CD14-positive monocyte (primary cell): ENCODE data around the gene STX11. TPM values are rescaled to one million over a fixed set of nuclear protein-coding genes. Genes with fewer than 3 reads are reported as not detected.

Source experiments
- DNase-seq, 3 donors: peaks; one replicate each; pipeline ENCODE4 v3.0.0-alpha.2; 2011 to 2022
- H2AFZ ChIP-seq: 2 replicates; pipeline ENCODE4 v1.6.0; 2012; ENCODE audit warnings: mild to moderate bottlenecking, low read depth, low read length, inconsistent platforms; ENCODE audit not compliant: insufficient read depth, poor library complexity, severe bottlenecking
- H3K27ac ChIP-seq, 2 donors: 1 replicate in 1 of 2; 2 replicates in 1 of 2; pipeline ENCODE4 v1.5.1; 2012 to 2013; ENCODE audit warnings: low read length in 2 of 2, control low read depth in 1 of 2, inconsistent platforms in 1 of 2, low read depth in 1 of 2, mild to moderate bottlenecking in 1 of 2
- H3K27me3 ChIP-seq, 2 donors: one replicate each; pipeline versions ENCODE4 v1.6.0 to v1.6.1; 2011 to 2013; ENCODE audit warnings: low read length in 2 of 2; ENCODE audit not compliant: control insufficient read depth in 2 of 2, insufficient read depth in 2 of 2
- H3K36me3 ChIP-seq, 2 donors: replicated peaks in 1 of 2; 1 replicate in 1 of 2; 2 replicates in 1 of 2; pipeline versions ENCODE4 v1.5.1 to v1.6.1; 2012 to 2013; ENCODE audit warnings: low read length in 2 of 2, control low read depth in 1 of 2, inconsistent platforms in 1 of 2, mild to moderate bottlenecking in 1 of 2; ENCODE audit not compliant: insufficient read depth in 2 of 2, control insufficient read depth in 1 of 2
- H3K4me1 ChIP-seq, 2 donors: 1 replicate in 1 of 2; 2 replicates in 1 of 2; pipeline versions ENCODE4 v1.5.1 to v1.6.1; 2012 to 2013; ENCODE audit warnings: low read length in 2 of 2, control low read depth in 1 of 2, inconsistent platforms in 1 of 2, mild to moderate bottlenecking in 1 of 2, moderate library complexity in 1 of 2; ENCODE audit not compliant: insufficient read depth in 2 of 2, control insufficient read depth in 1 of 2
- H3K4me2 ChIP-seq: replicated peaks from 2 replicates; pipeline ENCODE3; 2012; ENCODE audit warnings: low read length, moderate library complexity, mild to moderate bottlenecking; ENCODE audit not compliant: poor library complexity, severe bottlenecking; ENCODE audit errors: extremely low read depth
- H3K4me3 ChIP-seq, 3 experiments: fragments of 200-600 bp in 1 of 3; sonication (generic) in 1 of 3; replicated peaks in 1 of 3; 1 replicate in 2 of 3; 2 replicates in 1 of 3; pipeline ENCODE4 v1.5.1; 2011 to 2013; ENCODE audit warnings: low read length in 3 of 3, mild to moderate bottlenecking in 3 of 3, control low read depth in 2 of 3, low read depth in 2 of 3, inconsistent platforms in 1 of 3, moderate library complexity in 1 of 3
- H3K79me2 ChIP-seq: 2 replicates; pipeline ENCODE4 v1.6.0; 2012; ENCODE audit warnings: mild to moderate bottlenecking, control low read depth, inconsistent platforms, low read length, moderate library complexity; ENCODE audit not compliant: insufficient read depth
- H3K9ac ChIP-seq: 2 replicates; pipeline ENCODE4 v1.6.0; 2017; ENCODE audit warnings: low read length, mild to moderate bottlenecking; ENCODE audit not compliant: insufficient read depth, poor library complexity, severe bottlenecking
- H3K9me3 ChIP-seq, 2 donors: replicated peaks in 1 of 2; 1 replicate in 1 of 2; 2 replicates in 1 of 2; pipeline versions ENCODE4 v1.5.1 to v1.6.1; 2012 to 2013; ENCODE audit warnings: low read length in 2 of 2, control low read depth in 1 of 2; ENCODE audit not compliant: control insufficient read depth in 1 of 2, insufficient read depth in 1 of 2
- H4K20me1 ChIP-seq: 2 replicates; pipeline ENCODE4 v1.6.0; 2012; ENCODE audit warnings: mild to moderate bottlenecking, low read length, control low read depth, moderate library complexity; ENCODE audit not compliant: insufficient read depth
- H3K27ac Mint-ChIP-seq, 7 donors: one replicate each; pipeline ENCODE4 v1.8.0; 2020; ENCODE audit warnings: mild to moderate bottlenecking in 7 of 7, mixed read lengths in 7 of 7, moderate library complexity in 6 of 7, inconsistent platforms in 2 of 7
- H3K27me3 Mint-ChIP-seq, 3 donors: one replicate each; pipeline ENCODE4 v1.8.0; 2021 to 2022; ENCODE audit warnings: low read depth in 3 of 3, mild to moderate bottlenecking in 3 of 3, mixed read lengths in 3 of 3, moderate library complexity in 3 of 3, inconsistent platforms in 1 of 3
- H3K36me3 Mint-ChIP-seq, 2 donors: one replicate each; pipeline ENCODE4 v1.8.0; 2020; ENCODE audit warnings: mixed read lengths in 2 of 2, inconsistent platforms in 1 of 2, mild to moderate bottlenecking in 1 of 2
- H3K4me1 Mint-ChIP-seq: one replicate; pipeline ENCODE4 v1.8.0; 2020; ENCODE audit warnings: mild to moderate bottlenecking, mixed read lengths
- H3K4me3 Mint-ChIP-seq, 2 donors: one replicate each; pipeline ENCODE4 v1.8.0; 2020; ENCODE audit warnings: mild to moderate bottlenecking in 2 of 2, mixed read lengths in 2 of 2, moderate library complexity in 1 of 2
- H3K9me3 Mint-ChIP-seq, 7 donors: one replicate each; pipeline ENCODE4 v1.8.0; 2020 to 2022; ENCODE audit warnings: mixed read lengths in 7 of 7, mild to moderate bottlenecking in 6 of 7, moderate library complexity in 6 of 7, inconsistent platforms in 2 of 7
- CTCF ChIP-seq: fragments of 200-600 bp; IDR thresholded peaks from one replicate; pipeline ENCODE4 v1.8.0; 2022; ENCODE audit warnings: antibody characterized with exemption, mild to moderate bottlenecking
- WGBS: methylation state at CpG from one replicate; pipeline ENCODE4 v1.1.5; 2013; ENCODE audit warnings: missing lambda C conversion rate; ENCODE audit not compliant: insufficient coverage; 5-methylcytosine and 5-hydroxymethylcytosine counted together
- intact Hi-C, 2 donors: fragments of 100-400 bp; cut with micrococcal nuclease; formaldehyde crosslinking; loops; one replicate each; pipeline versions ENCODE4 v1.15.0 to v1.15.1; 2023
- polyA plus RNA-seq, 3 donors: library from polyadenylated mRNA; depleted of rRNA in 1 of 3; unstranded in 2 of 3; stranded (reverse) in 1 of 3; fragments of 300-500 nt in 2 of 3; fragments of >200 nt in 1 of 3; fragmentation: Illumina TruSeq in 2 of 3; gene quantifications; 1 replicate in 2 of 3; 2 replicates in 1 of 3; pipeline ENCODE4 v1.2.3, GENCODE V29; 2012 to 2021

The STX11 gene
- polyA plus RNA-seq, 3 donors = 276 to 372 (median 367) TPM

- no peaks in the 10 kb centered on the region for H4K20me1 ChIP-seq
These were observed 30.9 kb upstream of the STX11 start for GRCh38 chr6:144119376-144119775.

GRCh38 chr6:144122861-144123260 lies 27.5 kb upstream of the STX11 start:
- Mint-ChIP-seq H3K27me3 (peaks cover 0 to 1% (median 0%) of the 10 kb centered on the region in 3 donors), H3K4me3 (peak overlapping the region in 1 of 2 donors; percentile 80), H3K36me3 (no peaks in the 10 kb centered on the region), H3K4me1 (peaks cover 20% of the 10 kb centered on the region), H3K9me3 (peaks cover 0 to 2% (median 0%) of the 10 kb centered on the region in 7 donors), H3K27ac (peak overlapping the region in 5 of 7 donors; percentile 8 to 80 (median 70))
- intact Hi-C loops = no loop called here
- Histone ChIP-seq H3K4me1 (peaks cover 14 to 20% of the 10 kb centered on the region in 2 donors), H3K36me3 (no peaks in the 10 kb centered on the region), H3K9me3 (no peaks in the 10 kb centered on the region), H3K27ac (peak overlapping the region in 1 of 2 donors; percentile 63), H2AFZ (no peak overlapping the region), H3K27me3 (no peaks in the 10 kb centered on the region), H3K4me3 (no peak overlapping the region), H3K9ac (no peak overlapping the region), H3K4me2 (no peak overlapping the region), H3K79me2 (no peaks in the 10 kb centered on the region), H4K20me1 (no peaks in the 10 kb centered on the region)
- TF ChIP-seq CTCF = no peak
- no peak for DNase-seq

More at GRCh38 chr6:144119376-144119775, 30.9 kb upstream of the STX11 start:
- Histone ChIP-seq H3K9me3 (no peaks in the 10 kb centered on the region), H3K27ac (no peak overlapping the region), H3K27me3 (no peaks in the 10 kb centered on the region), H3K9ac (no peak overlapping the region), H3K4me1 (peaks cover 12 to 16% of the 10 kb centered on the region in 2 donors), H3K4me3 (no peak overlapping the region), H3K4me2 (no peak overlapping the region), H3K36me3 (no peaks in the 10 kb centered on the region), H3K79me2 (no peaks in the 10 kb centered on the region), H2AFZ (no peak overlapping the region)
- peaks cover 0 to 3% (median 2%) of the 10 kb centered on the region in 7 donors for H3K9me3 Mint-ChIP-seq
- no peak for DNase-seq
- peak overlapping the region in 1 of 7 donors; percentile 21 for H3K27ac Mint-ChIP-seq
- no peak overlapping the region for H3K4me3 Mint-ChIP-seq
- WGBS = 100% methylated on average over 1 of the region's 5 CpGs
- H3K36me3 Mint-ChIP-seq = no peaks in the 10 kb centered on the region
- peaks cover 0 to 2% (median 1%) of the 10 kb centered on the region in 3 donors for H3K27me3 Mint-ChIP-seq
- H3K4me1 Mint-ChIP-seq = peaks cover 17% of the 10 kb centered on the region
- no peak for TF ChIP-seq CTCF
- intact Hi-C loops = no loop called here
